C4-2B (cell line): ENCODE results near the gene CCL7.

Experiments
- ZFX ChIP-seq: fragments of 450-650 bp; IDR thresholded peaks from 2 replicates; pipeline ENCODE4 v1.6.1; 2017
- TF ChIP-seq, protein P1 (sequence below): fragments of 450-650 bp; conservative IDR thresholded peaks from 2 replicates; pipeline ENCODE4 v1.5.1; 2017; ENCODE audit warnings: mild to moderate bottlenecking

GRCh38 chr17:34283571-34283970, 13.6 kb downstream of the CCL7 start:
- TF ChIP-seq, protein P1, sequence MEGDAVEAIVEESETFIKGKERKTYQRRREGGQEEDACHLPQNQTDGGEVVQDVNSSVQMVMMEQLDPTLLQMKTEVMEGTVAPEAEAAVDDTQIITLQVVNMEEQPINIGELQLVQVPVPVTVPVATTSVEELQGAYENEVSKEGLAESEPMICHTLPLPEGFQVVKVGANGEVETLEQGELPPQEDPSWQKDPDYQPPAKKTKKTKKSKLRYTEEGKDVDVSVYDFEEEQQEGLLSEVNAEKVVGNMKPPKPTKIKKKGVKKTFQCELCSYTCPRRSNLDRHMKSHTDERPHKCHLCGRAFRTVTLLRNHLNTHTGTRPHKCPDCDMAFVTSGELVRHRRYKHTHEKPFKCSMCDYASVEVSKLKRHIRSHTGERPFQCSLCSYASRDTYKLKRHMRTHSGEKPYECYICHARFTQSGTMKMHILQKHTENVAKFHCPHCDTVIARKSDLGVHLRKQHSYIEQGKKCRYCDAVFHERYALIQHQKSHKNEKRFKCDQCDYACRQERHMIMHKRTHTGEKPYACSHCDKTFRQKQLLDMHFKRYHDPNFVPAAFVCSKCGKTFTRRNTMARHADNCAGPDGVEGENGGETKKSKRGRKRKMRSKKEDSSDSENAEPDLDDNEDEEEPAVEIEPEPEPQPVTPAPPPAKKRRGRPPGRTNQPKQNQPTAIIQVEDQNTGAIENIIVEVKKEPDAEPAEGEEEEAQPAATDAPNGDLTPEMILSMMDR: no peak
- no peak for TF ChIP-seq ZFX
